Upper lobe of right lung (tissue), 1 donor: ENCODE data around the gene ART4. TPM values are rescaled to one million over a fixed set of nuclear protein-coding genes. Genes with fewer than 3 reads are reported as not detected.

ENCODE experiments used
- ATAC-seq: fragments of 200-7000 bp; cut with Tn5 transposase; one replicate; pipeline ENCODE4 v1.9.1; 2020; ENCODE audit warnings: mild to moderate bottlenecking, moderate library complexity
- DNase-seq: peaks from one replicate; pipeline ENCODE4 v3.0.0-alpha.2; 2020
- H3K27ac ChIP-seq: fragments of 200-600 bp; one replicate; pipeline ENCODE4 v1.8.0; 2022
- H3K27me3 ChIP-seq: fragments of 200-600 bp; one replicate; pipeline ENCODE4 v1.8.0; 2022; ENCODE audit warnings: mild to moderate bottlenecking
- H3K36me3 ChIP-seq: fragments of 200-600 bp; one replicate; pipeline ENCODE4 v1.8.0; 2022
- H3K4me1 ChIP-seq: fragments of 200-600 bp; one replicate; pipeline ENCODE4 v1.8.0; 2022
- H3K4me3 ChIP-seq: fragments of 200-600 bp; one replicate; pipeline ENCODE4 v1.8.0; 2022; ENCODE audit warnings: mild to moderate bottlenecking
- H3K9me3 ChIP-seq: fragments of 200-600 bp; one replicate; pipeline ENCODE4 v1.8.0; 2022
- CTCF ChIP-seq: fragments of 200-600 bp; IDR thresholded peaks from one replicate; pipeline ENCODE4 v1.8.0; 2022; ENCODE audit warnings: antibody characterized with exemption
- intact Hi-C: fragments of 100-400 bp; cut with DNase I; formaldehyde crosslinking; loops from one replicate; pipeline ENCODE4 v1.11.0; 2022
- total RNA-seq: library from RNA; stranded (reverse); fragmentation: NEBNext Ultra II Directional; extraction: Animal tissue kit (Norgen Biotek cat#: 25700); gene quantifications from one replicate; pipeline ENCODE4 v1.2.1, GENCODE V29; 2021
- donor health status: DM: no; HTN: yes; CAD: no; lungs with severe emphysema.

Gene ART4
- total RNA-seq, 1 donor from 2014 or later = 5.7 TPM

DNA sequence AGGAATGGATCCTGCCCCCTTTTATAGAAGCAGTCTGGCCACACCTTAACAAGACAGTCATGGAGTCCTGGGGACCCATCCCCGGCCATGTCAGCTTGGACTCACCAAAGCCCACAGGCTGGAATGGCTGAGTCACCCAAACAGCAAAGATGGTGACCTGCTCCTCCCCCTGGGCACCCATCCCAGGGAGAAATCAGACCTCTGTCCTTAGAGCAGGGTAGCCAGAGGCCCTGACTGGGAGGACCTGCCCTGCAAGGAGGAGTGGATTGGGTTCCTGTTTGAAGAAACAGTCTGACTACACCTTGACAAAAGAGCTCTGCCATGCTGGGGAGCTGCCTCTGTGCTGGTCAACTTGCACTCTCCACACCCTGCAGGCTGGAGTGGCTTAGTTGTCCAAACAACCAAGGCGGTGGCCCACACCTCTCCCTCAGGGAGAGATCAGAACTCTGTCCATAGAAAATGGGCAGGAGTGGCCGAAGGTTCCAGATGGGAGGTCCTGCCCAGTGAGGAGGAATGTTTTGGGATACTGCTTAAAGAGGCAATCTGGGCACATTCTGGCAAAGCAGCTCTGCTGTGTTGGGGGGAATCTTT is 25.7 kb upstream of the ART4 start:
- H3K9me3 ChIP-seq = no peaks in the 10 kb centered on the region
- no peaks in the 10 kb centered on the region for H3K27me3 ChIP-seq
- TF ChIP-seq CTCF = no peak
- peak; percentile 9 for ATAC-seq
- H3K27ac ChIP-seq = no peak overlapping the region
- DNase-seq = no peak
- intact Hi-C loops = no loop called here
- H3K36me3 ChIP-seq = no peaks in the 10 kb centered on the region
- no peak overlapping the region for H3K4me3 ChIP-seq
- no peaks in the 10 kb centered on the region for H3K4me1 ChIP-seq

DNA sequence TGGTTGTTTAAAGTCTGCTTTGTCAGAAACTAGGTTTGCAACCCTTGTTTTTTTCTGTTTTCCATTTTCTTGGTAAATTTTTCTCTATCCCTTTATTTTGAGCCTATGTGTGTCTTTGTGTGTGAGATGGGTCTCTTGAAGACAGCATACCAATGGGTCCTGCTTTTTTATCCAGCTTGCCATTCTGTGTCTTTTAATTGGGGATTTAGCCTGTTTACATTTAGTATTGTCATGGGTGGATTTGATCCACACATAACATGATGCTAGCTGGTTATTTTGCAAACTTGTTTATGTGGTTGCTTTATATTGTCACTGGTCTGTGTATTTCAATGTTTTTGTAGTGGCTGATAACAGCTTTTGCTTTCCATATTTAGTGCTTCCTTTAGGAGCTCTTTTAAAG is 17.2 kb upstream of the ART4 start:
- Histone ChIP-seq H3K4me3 (no peak overlapping the region), H3K9me3 (no peaks in the 10 kb centered on the region), H3K36me3 (no peaks in the 10 kb centered on the region), H3K27ac (no peak overlapping the region), H3K27me3 (no peaks in the 10 kb centered on the region), H3K4me1 (no peaks in the 10 kb centered on the region)
- ATAC-seq (no peak), DNase-seq (no peak)
- intact Hi-C loops = no loop called here
- TF ChIP-seq CTCF = no peak

GRCh38 chr12:14858513-14858912 is 15.2 kb upstream of the ART4 start:
- Histone ChIP-seq H3K4me1 (no peaks in the 10 kb centered on the region), H3K27me3 (no peaks in the 10 kb centered on the region), H3K27ac (no peak overlapping the region), H3K4me3 (no peak overlapping the region), H3K36me3 (no peaks in the 10 kb centered on the region), H3K9me3 (no peaks in the 10 kb centered on the region)
- DNase-seq (no peak), ATAC-seq (no peak)
- intact Hi-C loops = no loop called here
- no peak for TF ChIP-seq CTCF

DNA sequence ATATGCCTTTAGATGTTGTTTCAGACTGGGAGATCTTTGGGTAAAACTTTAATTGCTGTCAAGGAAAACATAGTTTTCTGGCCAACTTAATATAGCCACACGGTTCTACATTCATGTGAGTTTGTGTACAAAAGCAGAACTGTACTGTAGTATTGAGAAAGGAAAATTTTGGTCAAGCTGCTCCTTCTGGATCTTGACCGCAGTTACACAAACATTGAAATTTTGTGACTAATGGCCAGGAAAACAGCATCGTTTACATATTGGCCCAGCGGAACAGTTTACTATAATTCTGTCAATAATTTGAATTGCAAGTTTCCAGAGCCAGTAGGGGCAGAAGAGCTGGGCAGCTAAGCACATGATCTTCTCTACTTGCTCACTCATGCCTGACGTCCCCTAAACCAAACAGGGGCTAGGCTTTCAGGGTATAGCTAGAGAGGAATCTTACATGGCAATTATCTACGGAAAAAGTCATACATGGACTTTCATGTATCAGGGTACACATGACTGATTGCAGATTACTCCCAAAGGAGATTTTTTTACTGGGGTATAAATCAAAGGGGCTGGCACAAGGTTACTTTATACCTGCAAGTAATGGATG is 11.4 kb upstream of the ART4 start:
- no peak overlapping the region for H3K4me3 ChIP-seq
- no peaks in the 10 kb centered on the region for H3K27me3 ChIP-seq
- H3K36me3 ChIP-seq = no peaks in the 10 kb centered on the region
- intact Hi-C loops = no loop called here
- no peaks in the 10 kb centered on the region for H3K9me3 ChIP-seq
- no peak overlapping the region for H3K27ac ChIP-seq
- ATAC-seq = no peak
- H3K4me1 ChIP-seq = no peaks in the 10 kb centered on the region
- DNase-seq = no peak
- no peak for TF ChIP-seq CTCF

DNA sequence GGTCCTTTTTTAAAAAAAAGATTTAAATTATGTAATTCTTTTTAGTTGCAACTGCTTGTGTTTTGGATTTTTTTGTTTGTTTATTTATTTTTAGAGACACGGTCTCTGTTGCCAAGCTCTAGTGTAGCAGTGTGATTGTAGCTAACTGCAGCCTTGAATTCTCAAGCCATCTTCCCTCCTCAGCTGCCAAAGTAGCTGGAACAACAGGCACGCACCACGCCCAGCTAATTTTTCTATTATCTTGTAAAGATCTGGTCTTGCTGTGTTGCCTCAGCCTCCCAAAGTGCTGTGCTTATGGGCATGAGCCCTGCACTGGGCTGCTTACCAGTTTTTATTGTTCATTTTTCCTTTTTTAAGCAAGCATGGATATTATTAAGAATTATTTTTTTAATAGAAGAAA is 10.6 kb upstream of the ART4 start:
- H3K27me3 ChIP-seq = no peaks in the 10 kb centered on the region
- H3K27ac ChIP-seq = no peak overlapping the region
- TF ChIP-seq CTCF = no peak
- no peak overlapping the region for H3K4me3 ChIP-seq
- H3K9me3 ChIP-seq = no peaks in the 10 kb centered on the region
- H3K36me3 ChIP-seq = no peaks in the 10 kb centered on the region
- H3K4me1 ChIP-seq = no peaks in the 10 kb centered on the region
- no peak for ATAC-seq
- intact Hi-C loops = no loop called here
- DNase-seq = no peak

DNA sequence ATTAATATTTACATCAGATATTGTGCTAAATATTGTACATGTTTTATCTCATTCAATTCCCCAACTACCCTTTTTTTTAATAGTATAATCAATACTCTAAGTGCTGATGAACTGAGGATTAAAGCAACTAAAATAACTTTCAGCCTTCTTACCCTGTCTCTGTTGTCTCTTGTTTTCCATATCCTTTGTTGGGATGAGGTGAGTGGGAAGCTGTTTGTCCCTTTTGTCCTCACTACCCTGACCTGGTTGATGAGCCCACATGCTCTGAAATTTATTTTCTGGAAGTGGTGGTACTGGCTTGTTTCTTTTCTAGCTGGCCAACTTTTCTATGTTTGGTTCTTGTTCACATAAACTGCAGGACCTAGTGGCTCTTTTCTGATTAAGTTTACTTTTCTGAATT is 9.6 kb upstream of the ART4 start:
- no peak for TF ChIP-seq CTCF
- H3K36me3 ChIP-seq = no peaks in the 10 kb centered on the region
- ATAC-seq = no peak
- H3K4me3 ChIP-seq = no peak overlapping the region
- H3K9me3 ChIP-seq = no peaks in the 10 kb centered on the region
- H3K27ac ChIP-seq = no peak overlapping the region
- no peaks in the 10 kb centered on the region for H3K4me1 ChIP-seq
- intact Hi-C loops = no loop called here
- no peaks in the 10 kb centered on the region for H3K27me3 ChIP-seq
- DNase-seq = no peak
